Uterus (tissue), 4 donors: ENCODE data around the gene PNPLA6. TPM values are rescaled to one million over a fixed set of nuclear protein-coding genes. Genes with fewer than 3 reads are reported as not detected.

Experiments
- DNase-seq, 2 donors: peaks; one replicate each; pipeline ENCODE4 v3.0.0-alpha.2; 2019 to 2020
- H3K27ac ChIP-seq, 2 donors: fragments of 200-600 bp; sonication (generic); 1 replicate in 1 of 2; 2 replicates in 1 of 2; pipeline ENCODE4 v1.5.1; 2016 to 2018
- H3K27me3 ChIP-seq, 2 donors: fragments of 200-600 bp; sonication (generic); one replicate each; pipeline ENCODE4 v1.5.1; 2018 to 2019; ENCODE audit warnings: control low read depth in 1 of 2
- H3K36me3 ChIP-seq, 2 donors: fragments of 200-600 bp; sonication (generic); one replicate each; pipeline ENCODE4 v1.5.1; 2019; ENCODE audit warnings: control low read depth in 1 of 2
- H3K4me1 ChIP-seq, 2 donors: fragments of 200-600 bp; sonication (generic); one replicate each; pipeline ENCODE4 v1.5.1; 2018 to 2019; ENCODE audit warnings: control low read depth in 1 of 2
- H3K4me3 ChIP-seq, 2 donors: fragments of 200-600 bp; sonication (generic); 1 replicate in 1 of 2; 2 replicates in 1 of 2; pipeline ENCODE4 v1.5.1; 2018 to 2019; ENCODE audit warnings: mild to moderate bottlenecking in 1 of 2
- H3K9me3 ChIP-seq, 2 donors: fragments of 200-600 bp; sonication (generic); one replicate each; pipeline ENCODE4 v1.5.1; 2019; ENCODE audit warnings: control low read depth in 1 of 2
- POLR2A ChIP-seq, 2 donors: fragments of 450-650 bp; IDR thresholded peaks; one replicate each; pipeline ENCODE4 v1.6.1; 2016; ENCODE audit warnings: antibody characterized with exemption in 2 of 2, mild to moderate bottlenecking in 1 of 2, moderate library complexity in 1 of 2
- intact Hi-C: fragments of 100-400 bp; cut with DNase I; formaldehyde crosslinking; loops from one replicate; pipeline ENCODE4 v1.15.1; 2023; ENCODE audit warnings: low total_unique reads
- total RNA-seq, 4 donors: library from RNA; depleted of rRNA in 3 of 4; stranded (reverse); fragments of >200 nt in 3 of 4; gene quantifications; one replicate each; pipeline versions ENCODE4 v1.1.0 to v1.2.4, GENCODE V29; 2014 to 2023
- TF ChIP-seq, protein P1 (sequence below), 4 experiments: fragments of 200-600 bp in 2 of 4; fragments of 450-650 bp in 2 of 4; sonication (generic) in 2 of 4; IDR thresholded peaks; one replicate each; pipeline ENCODE4 v1.5.1; 2016 to 2019; ENCODE audit warnings: antibody characterized with exemption in 4 of 4, mild to moderate bottlenecking in 2 of 4, moderate library complexity in 1 of 4
- donor health status: DM: yes; HTN: yes; CAD: no.

Gene PNPLA6
- total RNA-seq, 4 donors from 2014 or later, result 26.4 to 113 (median 40.4) TPM

DNA sequence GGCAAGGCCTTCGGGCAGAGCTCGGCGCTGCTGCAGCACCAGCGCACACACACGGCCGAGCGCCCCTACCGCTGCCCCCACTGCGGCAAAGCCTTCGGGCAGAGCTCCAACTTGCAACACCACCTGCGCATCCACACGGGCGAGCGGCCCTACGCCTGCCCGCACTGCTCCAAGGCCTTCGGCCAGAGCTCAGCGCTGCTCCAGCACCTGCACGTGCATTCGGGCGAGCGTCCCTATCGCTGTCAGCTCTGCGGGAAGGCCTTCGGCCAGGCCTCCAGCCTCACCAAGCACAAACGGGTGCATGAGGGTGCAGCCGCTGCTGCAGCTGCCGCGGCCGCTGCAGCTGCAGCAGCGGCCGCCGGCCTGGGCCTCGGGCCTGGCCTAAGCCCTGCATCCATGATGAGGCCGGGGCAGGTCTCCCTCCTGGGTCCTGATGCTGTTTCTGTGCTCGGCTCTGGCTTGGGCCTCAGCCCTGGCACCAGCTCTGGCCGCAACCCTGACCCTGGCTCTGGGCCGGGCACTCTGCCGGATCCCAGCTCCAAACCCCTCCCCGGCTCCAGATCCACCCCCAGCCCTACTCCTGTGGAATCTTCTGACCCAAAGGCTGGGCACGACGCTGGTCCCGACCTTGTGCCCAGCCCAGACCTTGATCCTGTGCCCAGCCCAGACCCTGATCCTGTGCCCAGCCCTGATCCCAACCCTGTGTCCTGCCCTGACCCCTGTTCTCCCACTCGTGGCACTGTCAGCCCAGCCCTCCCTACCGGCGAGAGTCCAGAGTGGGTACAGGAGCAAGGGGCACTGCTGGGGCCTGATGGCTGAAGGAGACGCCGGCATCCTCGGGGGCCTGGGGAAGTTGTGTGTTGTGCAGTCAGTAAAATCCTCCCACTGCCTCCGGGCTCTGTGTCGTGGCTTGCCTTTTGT, 15.1 kb upstream of the PNPLA6 start:
- peaks cover 0 to 8% of the 10 kb centered on the region in 2 donors for H3K4me1 ChIP-seq
- H3K27me3 ChIP-seq, result no peaks in the 10 kb centered on the region
- H3K27ac ChIP-seq, result no peak overlapping the region
- no peaks in the 10 kb centered on the region for H3K36me3 ChIP-seq
- intact Hi-C loops, result no loop called here
- DNase-seq, result no peak
- TF ChIP-seq POLR2A (IDR thresholded peaks at IDR 0.05), result no peak
- TF ChIP-seq, protein P1, sequence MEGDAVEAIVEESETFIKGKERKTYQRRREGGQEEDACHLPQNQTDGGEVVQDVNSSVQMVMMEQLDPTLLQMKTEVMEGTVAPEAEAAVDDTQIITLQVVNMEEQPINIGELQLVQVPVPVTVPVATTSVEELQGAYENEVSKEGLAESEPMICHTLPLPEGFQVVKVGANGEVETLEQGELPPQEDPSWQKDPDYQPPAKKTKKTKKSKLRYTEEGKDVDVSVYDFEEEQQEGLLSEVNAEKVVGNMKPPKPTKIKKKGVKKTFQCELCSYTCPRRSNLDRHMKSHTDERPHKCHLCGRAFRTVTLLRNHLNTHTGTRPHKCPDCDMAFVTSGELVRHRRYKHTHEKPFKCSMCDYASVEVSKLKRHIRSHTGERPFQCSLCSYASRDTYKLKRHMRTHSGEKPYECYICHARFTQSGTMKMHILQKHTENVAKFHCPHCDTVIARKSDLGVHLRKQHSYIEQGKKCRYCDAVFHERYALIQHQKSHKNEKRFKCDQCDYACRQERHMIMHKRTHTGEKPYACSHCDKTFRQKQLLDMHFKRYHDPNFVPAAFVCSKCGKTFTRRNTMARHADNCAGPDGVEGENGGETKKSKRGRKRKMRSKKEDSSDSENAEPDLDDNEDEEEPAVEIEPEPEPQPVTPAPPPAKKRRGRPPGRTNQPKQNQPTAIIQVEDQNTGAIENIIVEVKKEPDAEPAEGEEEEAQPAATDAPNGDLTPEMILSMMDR (IDR thresholded peaks at IDR 0.05), result no peak
- H3K4me3 ChIP-seq, result no peak overlapping the region
- no peaks in the 10 kb centered on the region for H3K9me3 ChIP-seq

DNA sequence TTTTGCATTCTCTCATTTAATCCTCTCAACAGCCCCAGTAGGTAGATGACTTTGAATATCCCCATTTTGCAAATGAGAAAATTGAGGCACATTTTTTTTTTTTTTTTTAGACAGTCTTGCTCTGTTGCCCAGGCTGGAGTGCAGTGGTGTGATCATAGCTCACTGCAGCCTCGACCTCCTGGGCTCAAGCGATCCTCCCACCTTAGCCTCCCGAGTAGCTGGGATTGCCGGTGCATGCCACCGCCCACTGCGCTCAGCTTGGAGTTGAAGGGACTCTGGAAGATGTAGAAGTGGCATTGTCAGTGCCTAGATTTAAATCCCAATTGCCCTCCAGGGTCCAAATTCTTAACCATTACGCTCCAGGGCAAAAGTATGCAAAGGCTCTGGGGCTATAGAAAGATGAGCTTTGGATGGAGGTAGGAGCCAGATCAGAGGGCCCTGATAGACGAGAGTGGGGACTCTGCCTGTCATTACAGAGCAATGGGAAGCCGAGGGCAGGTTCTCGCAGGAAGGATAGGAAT, 13.9 kb upstream of the PNPLA6 start:
- peak overlapping the region; percentile 63 to 79 for H3K4me3 ChIP-seq
- H3K27ac ChIP-seq, result peak overlapping the region; percentile 51 to 80
- H3K4me1 ChIP-seq, result peaks cover 0 to 8% of the 10 kb centered on the region in 2 donors
- no peaks in the 10 kb centered on the region for H3K9me3 ChIP-seq
- TF ChIP-seq, protein P1 (IDR thresholded peaks at IDR 0.05), result no peak
- no peak for TF ChIP-seq POLR2A (IDR thresholded peaks at IDR 0.05)
- no peak for DNase-seq
- intact Hi-C loops, result no loop called here
- H3K36me3 ChIP-seq, result no peaks in the 10 kb centered on the region
- H3K27me3 ChIP-seq, result no peaks in the 10 kb centered on the region

DNA sequence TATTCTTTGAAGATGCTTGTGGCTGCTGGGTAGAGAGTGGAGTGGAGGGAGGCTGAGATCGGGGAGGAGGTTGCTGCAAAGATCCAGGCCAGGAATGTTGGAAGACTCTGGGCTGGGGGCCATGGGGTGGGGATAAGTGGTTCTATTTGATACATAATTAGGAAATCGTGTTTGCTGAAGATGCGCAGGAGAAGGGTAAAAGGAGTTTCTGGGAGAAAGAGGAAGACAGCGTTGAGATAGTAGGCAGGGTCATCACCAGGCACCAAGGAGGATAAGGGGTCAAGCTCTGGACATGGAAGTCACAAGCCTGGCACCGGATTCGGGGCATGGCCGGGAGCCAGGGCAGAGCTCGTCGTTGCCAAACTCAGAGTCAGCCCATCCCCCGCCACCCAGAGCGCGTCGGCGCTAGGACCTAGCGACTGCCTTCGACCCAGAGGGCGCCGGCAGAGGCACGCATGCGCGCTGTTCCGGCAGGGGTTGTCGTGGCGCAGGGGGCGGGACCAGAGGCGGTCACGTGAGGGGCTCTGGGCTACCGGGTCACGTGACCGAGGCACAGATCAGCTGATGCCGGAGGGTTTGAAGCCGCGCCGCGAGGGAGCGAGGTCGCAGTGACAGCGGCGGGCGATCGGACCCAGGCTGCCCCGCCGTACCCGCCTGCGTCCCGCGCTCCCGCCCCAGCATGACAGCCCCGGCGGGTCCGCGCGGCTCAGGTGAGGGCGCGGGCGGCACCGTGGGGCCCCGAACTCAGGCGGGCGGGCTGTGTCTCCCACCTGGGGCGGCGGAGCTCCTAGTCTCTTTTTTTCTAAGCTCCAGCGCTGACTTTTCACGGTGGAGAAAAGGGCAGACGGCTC, 13.2 kb upstream of the PNPLA6 start, which contains the start of gene MCOLN1:
Gene MCOLN1 (plus strand): TSS at position 553 of the 851 bp plus-strand sequence. CDS start 127 bp downstream, at position 680.
- Histone ChIP-seq H3K4me3 (peak within 1 kb of the TSS; percentile 63 to 79), H3K27ac (peak within 1 kb of the TSS; percentile 51 to 80), H3K36me3 (no peaks in the 10 kb centered on the region), H3K27me3 (no peaks in the 10 kb centered on the region), H3K4me1 (peaks cover 0 to 8% of the 10 kb centered on the region in 2 donors), H3K9me3 (no peaks in the 10 kb centered on the region)
- intact Hi-C loops, result no loop called here
- TF ChIP-seq POLR2A (IDR thresholded peaks at IDR 0.05), result peak in 1 of 2 donors; percentile 67
- TF ChIP-seq, protein P1 (IDR thresholded peaks at IDR 0.05), result peak in 2 of 4 experiments; percentile 54 to 63
- DNase-seq, result peak; percentile 99

DNA sequence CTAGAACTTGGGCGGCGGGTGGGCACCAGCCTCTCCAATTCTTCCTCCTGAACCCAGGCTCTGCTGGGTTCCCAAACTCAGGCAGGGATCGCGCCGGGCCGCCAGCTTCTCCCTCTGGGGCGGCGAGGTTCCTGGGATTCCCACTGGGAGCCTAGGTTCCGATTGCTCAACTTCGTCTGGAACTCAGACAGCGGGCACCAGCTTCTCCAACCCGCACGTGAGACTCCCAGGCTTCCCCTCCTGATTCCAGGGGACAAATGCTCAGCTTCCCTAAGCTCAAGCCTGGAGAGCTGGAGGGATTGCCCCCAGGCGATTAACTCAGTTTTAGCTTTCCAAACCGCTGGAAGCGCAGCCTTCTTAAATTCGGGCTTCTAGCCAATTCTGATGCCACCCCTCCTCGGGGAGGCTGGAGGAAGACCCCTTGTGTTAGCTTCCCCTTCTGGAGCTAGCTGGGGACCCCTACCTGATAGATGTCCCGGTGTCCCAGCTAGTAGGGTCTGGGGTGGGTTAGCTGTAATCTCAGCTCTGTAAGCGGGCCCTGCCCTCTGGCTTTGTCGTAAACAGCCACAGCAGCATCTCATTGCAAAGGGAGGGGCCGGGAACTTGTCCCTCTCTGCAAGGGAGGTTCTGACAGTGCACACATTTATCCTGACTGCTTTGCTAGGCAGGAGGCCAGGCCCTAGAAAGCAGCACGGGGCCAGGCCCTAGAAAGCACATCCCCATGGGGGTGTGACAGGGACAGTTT, 12.4 kb upstream of the PNPLA6 start:
- no peaks in the 10 kb centered on the region for H3K27me3 ChIP-seq
- H3K4me3 ChIP-seq, result peak overlapping the region; percentile 63 to 79
- no peaks in the 10 kb centered on the region for H3K9me3 ChIP-seq
- H3K4me1 ChIP-seq, result peaks cover 0 to 8% of the 10 kb centered on the region in 2 donors
- TF ChIP-seq POLR2A (IDR thresholded peaks at IDR 0.05), result no peak
- TF ChIP-seq, protein P1 (IDR thresholded peaks at IDR 0.05), result no peak
- intact Hi-C loops, result no loop called here
- no peaks in the 10 kb centered on the region for H3K36me3 ChIP-seq
- peak overlapping the region; percentile 42 to 80 for H3K27ac ChIP-seq
- no peak for DNase-seq
